ENCODE data around the gene ZMAT1.
A peak's percentile ranks its signal among the peaks of the same experiment; 100 is the strongest.
"Not testable (repeated sequence)": the region's sequence is repeated elsewhere in the genome, so short reads cannot be mapped to it uniquely, and the experiment has no call there.

ZMAT1 gene

DNA sequence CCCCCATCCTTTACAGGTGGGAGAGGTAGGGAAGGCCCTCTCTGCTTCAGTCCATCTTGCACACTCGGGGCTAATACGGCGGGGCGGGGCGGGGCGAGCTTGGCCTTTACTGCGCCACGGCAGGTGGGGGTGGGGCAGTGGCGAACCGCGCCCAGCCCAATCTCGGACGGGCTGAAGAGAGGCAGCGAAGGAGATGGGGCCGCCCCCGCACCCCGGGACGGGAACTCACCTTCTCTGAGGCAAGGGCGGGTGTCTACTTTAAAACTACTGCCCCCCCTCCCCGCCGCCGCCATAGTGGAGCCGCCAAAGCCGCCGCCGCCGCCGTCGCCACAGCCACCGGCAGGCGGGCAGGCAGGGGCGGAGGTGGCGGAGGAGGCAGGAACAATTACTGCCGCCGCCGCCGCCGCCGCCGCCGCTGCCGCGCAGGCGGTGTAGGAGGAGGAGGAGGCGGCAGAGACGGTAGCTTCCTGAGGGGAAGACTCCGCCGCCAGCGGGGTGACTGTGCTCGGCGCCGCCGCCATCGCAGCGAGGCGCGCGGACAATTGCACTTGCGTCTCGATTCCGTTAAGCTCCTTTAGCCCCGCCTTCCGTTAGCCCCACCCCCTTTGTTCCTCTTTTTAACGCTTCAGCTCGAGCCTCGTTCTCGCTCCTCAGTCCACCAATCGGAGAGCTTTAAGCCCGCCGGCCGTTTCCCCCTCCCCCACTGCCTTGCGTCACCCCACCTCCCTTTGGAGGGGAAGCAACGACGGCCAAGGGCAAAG is at the start of gene ZMAT1:
Gene ZMAT1, minus strand, starts transcription at position 540 of the 761 bp plus-strand sequence. Its CDS starts 19 bp downstream, at position 521.
- no peaks in the 10 kb centered on the region for H3K36me3 ChIP-seq (ENCODE audit: control insufficient read depth, insufficient read depth, low read length)
- no peaks in the 10 kb centered on the region for H3K27me3 ChIP-seq (ENCODE audit: control insufficient read depth, insufficient read depth, low read length)
- H3K9ac ChIP-seq (ENCODE audit: low read length) = peak within 1 kb of the TSS; percentile 47
- no peaks in the 10 kb centered on the region for H3K9me3 ChIP-seq (ENCODE audit: control insufficient read depth, low read length)
- no peaks in the 10 kb centered on the region for H3K4me1 ChIP-seq (ENCODE audit: control insufficient read depth, insufficient read depth, low read length)
- no peak within 1 kb of the TSS for H3K4me3 ChIP-seq (ENCODE audit: low read length)

DNA sequence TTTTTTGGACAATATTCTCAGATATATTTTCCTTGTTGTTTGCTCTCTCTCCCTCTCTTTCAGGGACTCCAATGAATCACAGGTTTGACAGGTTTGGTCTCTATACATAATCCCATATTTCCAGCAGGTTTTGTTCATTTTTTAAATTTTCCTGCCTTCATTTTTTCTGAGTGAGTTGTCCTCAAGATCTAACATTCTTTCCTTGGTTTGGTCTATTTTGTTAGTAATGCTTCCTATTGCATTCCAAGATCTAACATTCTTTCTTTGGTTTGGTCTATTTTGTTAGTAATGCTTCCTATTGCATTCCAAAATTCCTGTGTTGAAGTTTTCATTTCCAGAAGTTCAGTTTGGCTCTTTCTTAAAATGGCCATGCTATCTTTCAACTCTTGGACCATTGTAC is 45.3 kb upstream of the ZMAT1 start:
- Histone ChIP-seq H3K4me1 (ENCODE audit: control insufficient read depth, insufficient read depth, low read length) (no peaks in the 10 kb centered on the region), H3K4me3 (ENCODE audit: low read length) (no peak overlapping the region), H3K36me3 (ENCODE audit: control insufficient read depth, insufficient read depth, low read length) (no peaks in the 10 kb centered on the region), H3K9me3 (ENCODE audit: control insufficient read depth, low read length) (no peaks in the 10 kb centered on the region), H3K9ac (ENCODE audit: low read length) (no peak overlapping the region), H3K27me3 (ENCODE audit: control insufficient read depth, insufficient read depth, low read length) (no peaks in the 10 kb centered on the region)

DNA sequence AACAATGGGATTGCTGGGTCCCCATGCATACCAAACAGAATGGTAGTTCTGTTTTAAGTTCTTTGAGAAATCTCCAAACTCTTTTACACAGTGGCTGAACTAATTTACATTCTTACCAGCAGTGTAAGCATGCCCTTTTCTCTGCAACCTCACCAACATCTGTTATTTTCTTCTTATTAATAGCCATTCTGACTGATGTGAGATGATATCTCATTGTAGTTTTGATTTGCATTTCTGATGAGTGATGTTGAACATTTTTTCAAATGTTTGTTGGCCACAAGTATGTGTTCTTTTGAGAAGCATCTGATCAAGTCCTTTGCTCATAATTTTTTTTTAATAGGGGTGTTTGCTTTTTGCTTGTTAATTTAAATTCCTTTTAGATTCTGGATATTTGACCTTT is 41.2 kb upstream of the ZMAT1 start:
- no peak overlapping the region for H3K9ac ChIP-seq (ENCODE audit: low read length)
- H3K4me1 ChIP-seq (ENCODE audit: control insufficient read depth, insufficient read depth, low read length) = no peaks in the 10 kb centered on the region
- no peaks in the 10 kb centered on the region for H3K36me3 ChIP-seq (ENCODE audit: control insufficient read depth, insufficient read depth, low read length)
- no peaks in the 10 kb centered on the region for H3K9me3 ChIP-seq (ENCODE audit: control insufficient read depth, low read length)
- no peaks in the 10 kb centered on the region for H3K27me3 ChIP-seq (ENCODE audit: control insufficient read depth, insufficient read depth, low read length)
- no peak overlapping the region for H3K4me3 ChIP-seq (ENCODE audit: low read length)

DNA sequence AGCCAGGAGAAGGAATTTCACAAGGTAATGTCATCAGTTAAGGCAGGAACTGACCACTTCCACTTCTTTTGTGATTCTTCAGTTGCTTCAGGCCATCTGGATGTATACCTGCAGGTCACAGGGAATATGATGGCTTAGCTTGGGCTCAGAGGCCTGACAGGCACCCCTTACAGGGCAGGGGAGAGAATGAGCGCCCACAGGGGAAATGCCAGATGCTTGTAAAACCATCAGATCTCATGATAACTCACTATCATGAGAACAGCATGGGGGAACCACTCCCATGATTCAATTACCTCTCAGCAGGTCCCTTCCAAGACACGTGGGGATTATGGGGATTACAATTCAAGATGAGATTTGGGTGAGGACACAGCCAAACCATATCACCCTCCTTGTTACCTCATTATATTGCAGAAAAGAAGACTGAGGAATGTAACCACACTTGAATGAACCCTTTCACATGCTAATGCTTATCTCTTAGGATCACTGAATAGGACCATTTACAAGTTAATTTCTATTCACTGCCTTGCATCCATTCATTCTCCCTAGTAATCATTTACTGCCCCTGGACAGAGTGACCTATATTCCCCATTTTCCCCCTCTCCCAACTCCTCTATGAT is 33.2 kb upstream of the ZMAT1 start:
- H3K4me3 ChIP-seq (ENCODE audit: low read length); H3K4me1 ChIP-seq (ENCODE audit: control insufficient read depth, insufficient read depth, low read length); H3K36me3 ChIP-seq (ENCODE audit: control insufficient read depth, insufficient read depth, low read length); H3K9ac ChIP-seq (ENCODE audit: low read length); H3K9me3 ChIP-seq (ENCODE audit: control insufficient read depth, low read length); H3K27me3 ChIP-seq (ENCODE audit: control insufficient read depth, insufficient read depth, low read length): not testable (repeated sequence)

DNA sequence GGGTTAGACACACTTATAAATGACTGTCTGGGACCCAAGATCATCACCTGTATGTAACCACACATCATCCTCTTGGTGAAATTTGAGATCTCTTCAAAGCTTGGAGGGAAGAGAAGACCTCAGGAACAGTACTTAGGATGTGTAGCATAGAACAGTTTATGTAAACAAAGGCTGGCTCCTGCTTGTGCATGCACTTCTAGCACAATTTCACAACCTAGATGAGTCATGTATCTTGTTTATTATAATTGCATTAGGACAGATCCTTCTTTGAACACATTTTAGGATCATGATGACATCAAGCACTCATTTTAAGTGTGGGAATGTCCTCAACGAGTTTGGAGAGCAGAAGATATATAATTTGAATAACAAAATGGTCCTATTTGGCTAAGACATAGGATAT is 26.3 kb upstream of the ZMAT1 start:
- no peaks in the 10 kb centered on the region for H3K9me3 ChIP-seq (ENCODE audit: control insufficient read depth, low read length)
- no peak overlapping the region for H3K4me3 ChIP-seq (ENCODE audit: low read length)
- no peaks in the 10 kb centered on the region for H3K4me1 ChIP-seq (ENCODE audit: control insufficient read depth, insufficient read depth, low read length)
- no peak overlapping the region for H3K9ac ChIP-seq (ENCODE audit: low read length)
- no peaks in the 10 kb centered on the region for H3K27me3 ChIP-seq (ENCODE audit: control insufficient read depth, insufficient read depth, low read length)
- H3K36me3 ChIP-seq (ENCODE audit: control insufficient read depth, insufficient read depth, low read length) = no peaks in the 10 kb centered on the region

DNA sequence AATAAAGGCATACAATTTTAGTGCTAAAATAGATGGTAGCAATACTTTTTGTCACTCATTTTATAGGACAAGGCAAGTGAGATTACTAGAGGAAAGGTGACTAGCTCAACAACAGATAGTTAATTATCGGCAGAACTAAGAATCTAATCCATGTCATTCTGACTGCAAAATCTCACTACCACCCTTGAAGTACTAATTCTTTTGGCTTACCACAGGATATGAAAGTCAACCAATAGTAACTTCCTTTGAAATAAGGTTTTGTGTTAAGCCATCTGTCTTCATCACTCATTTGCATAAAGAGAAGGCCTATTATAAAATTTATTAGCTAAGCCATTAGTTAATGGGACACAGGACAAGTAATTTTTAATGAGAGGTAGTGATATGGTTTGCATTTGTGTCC is 25.3 kb upstream of the ZMAT1 start:
- Histone ChIP-seq H3K36me3 (ENCODE audit: control insufficient read depth, insufficient read depth, low read length) (no peaks in the 10 kb centered on the region), H3K9me3 (ENCODE audit: control insufficient read depth, low read length) (no peaks in the 10 kb centered on the region), H3K9ac (ENCODE audit: low read length) (no peak overlapping the region), H3K27me3 (ENCODE audit: control insufficient read depth, insufficient read depth, low read length) (no peaks in the 10 kb centered on the region), H3K4me3 (ENCODE audit: low read length) (no peak overlapping the region), H3K4me1 (ENCODE audit: control insufficient read depth, insufficient read depth, low read length) (no peaks in the 10 kb centered on the region)

DNA sequence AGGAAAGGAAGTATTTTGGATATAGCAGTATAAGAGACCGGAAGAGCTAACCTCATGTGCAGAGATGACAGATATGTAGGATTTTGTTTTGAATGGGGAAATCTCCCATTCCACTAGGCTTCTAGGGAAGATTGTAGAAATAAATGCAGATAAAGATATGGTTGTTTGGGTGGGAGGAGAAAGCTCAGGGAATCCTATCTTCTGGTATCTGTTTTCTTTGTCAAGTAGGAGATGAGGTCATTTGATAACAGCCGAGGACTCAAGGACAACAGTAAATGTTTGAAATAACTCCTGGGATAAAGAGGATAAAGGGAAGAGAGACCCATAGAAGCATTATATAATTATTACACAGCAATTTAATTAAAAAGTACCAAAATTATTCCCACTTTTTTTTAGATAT is 24.7 kb upstream of the ZMAT1 start:
- no peaks in the 10 kb centered on the region for H3K9me3 ChIP-seq (ENCODE audit: control insufficient read depth, low read length)
- no peak overlapping the region for H3K4me3 ChIP-seq (ENCODE audit: low read length)
- H3K4me1 ChIP-seq (ENCODE audit: control insufficient read depth, insufficient read depth, low read length) = no peaks in the 10 kb centered on the region
- no peaks in the 10 kb centered on the region for H3K36me3 ChIP-seq (ENCODE audit: control insufficient read depth, insufficient read depth, low read length)
- no peaks in the 10 kb centered on the region for H3K27me3 ChIP-seq (ENCODE audit: control insufficient read depth, insufficient read depth, low read length)
- no peak overlapping the region for H3K9ac ChIP-seq (ENCODE audit: low read length)

DNA sequence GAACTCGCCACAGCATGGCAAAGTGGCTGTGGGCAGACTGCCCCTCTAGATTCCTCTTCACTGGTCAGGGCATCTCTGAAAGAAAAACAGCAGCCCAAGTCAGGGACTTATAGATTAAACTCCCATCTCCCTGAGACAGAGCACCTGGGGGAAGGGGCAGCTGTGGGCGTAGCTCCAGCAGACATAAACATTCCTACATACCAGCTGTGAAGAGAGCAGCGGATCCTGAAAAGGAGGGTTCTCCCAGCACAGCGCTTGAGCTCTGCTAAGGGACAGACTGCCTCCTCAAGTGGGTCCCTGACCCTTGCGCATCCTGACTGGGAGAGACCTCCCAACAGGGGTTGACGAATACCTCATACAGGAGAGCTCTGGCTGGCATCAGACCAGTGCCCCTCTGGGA is 18.8 kb upstream of the ZMAT1 start:
- H3K9me3 ChIP-seq (ENCODE audit: control insufficient read depth, low read length) = no peaks in the 10 kb centered on the region
- H3K27me3 ChIP-seq (ENCODE audit: control insufficient read depth, insufficient read depth, low read length) = no peaks in the 10 kb centered on the region
- H3K4me1 ChIP-seq (ENCODE audit: control insufficient read depth, insufficient read depth, low read length) = no peaks in the 10 kb centered on the region
- no peaks in the 10 kb centered on the region for H3K36me3 ChIP-seq (ENCODE audit: control insufficient read depth, insufficient read depth, low read length)
- H3K4me3 ChIP-seq (ENCODE audit: low read length) = no peak overlapping the region
- H3K9ac ChIP-seq (ENCODE audit: low read length) = no peak overlapping the region

DNA sequence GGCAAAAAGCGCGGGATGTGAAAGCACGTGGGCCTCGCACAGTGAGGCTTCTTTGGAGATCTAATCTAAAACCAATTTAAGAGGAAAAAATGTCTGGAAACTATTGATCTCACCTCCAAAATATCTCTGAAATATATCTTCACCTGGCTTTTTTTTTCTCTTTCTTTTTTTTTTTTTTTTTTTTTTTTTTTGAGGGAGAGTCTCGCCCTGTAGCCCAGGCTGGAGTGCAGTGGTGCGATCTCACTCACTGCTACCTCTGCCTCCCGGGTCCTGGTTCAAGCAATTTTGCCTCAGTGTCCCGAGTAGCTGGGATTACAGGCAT is 383 bp upstream of the ZMAT1 start:
- Histone ChIP-seq H3K36me3 (ENCODE audit: control insufficient read depth, insufficient read depth, low read length) (no peaks in the 10 kb centered on the region), H3K27me3 (ENCODE audit: control insufficient read depth, insufficient read depth, low read length) (no peaks in the 10 kb centered on the region), H3K9ac (ENCODE audit: low read length) (no peak overlapping the region), H3K4me3 (ENCODE audit: low read length) (no peak overlapping the region), H3K4me1 (ENCODE audit: control insufficient read depth, insufficient read depth, low read length) (no peaks in the 10 kb centered on the region), H3K9me3 (ENCODE audit: control insufficient read depth, low read length) (no peaks in the 10 kb centered on the region)

DNA sequence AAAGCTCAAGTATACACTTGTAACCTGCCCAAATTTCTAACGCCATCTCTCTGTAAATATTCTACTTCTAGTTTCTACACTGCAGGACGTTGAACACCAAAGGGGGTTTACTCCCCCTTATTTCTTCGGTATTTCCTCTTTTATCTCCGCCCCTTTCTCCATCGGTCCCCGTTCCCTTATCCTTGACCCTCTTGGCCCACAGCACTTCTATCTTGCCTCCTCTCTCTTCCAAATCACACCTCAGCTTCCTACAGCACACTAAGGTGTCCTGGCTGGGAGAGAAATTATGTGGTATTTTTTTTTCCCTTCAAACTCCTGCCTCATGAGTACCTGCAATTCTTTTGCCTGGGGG is 715 bp downstream of the ZMAT1 start:
- Histone ChIP-seq H3K4me3 (ENCODE audit: low read length) (no peak overlapping the region), H3K9me3 (ENCODE audit: control insufficient read depth, low read length) (no peaks in the 10 kb centered on the region), H3K4me1 (ENCODE audit: control insufficient read depth, insufficient read depth, low read length) (no peaks in the 10 kb centered on the region), H3K27me3 (ENCODE audit: control insufficient read depth, insufficient read depth, low read length) (no peaks in the 10 kb centered on the region), H3K9ac (ENCODE audit: low read length) (peak overlapping the region; percentile 47), H3K36me3 (ENCODE audit: control insufficient read depth, insufficient read depth, low read length) (no peaks in the 10 kb centered on the region)

DNA sequence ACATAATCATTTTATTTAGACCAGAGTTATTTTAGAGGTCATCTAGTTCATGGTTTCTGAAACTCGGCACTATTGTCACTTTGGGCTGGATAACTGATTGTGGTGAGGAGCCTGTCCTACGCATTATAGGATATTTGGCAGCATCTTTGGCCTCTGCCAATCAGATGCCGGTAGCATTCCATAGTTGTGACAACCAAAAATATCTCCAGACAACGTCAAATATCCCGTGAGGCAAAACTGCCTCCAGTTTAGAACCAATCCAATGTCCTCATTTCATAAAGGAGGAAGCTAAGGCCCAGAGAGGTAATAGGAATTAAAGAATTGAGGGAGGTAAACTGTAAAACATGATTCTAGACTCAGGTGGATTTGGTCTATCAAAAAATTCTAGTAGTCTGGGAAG is 6.1 kb downstream of the ZMAT1 start:
- Histone ChIP-seq H3K9me3 (ENCODE audit: control insufficient read depth, low read length) (no peaks in the 10 kb centered on the region), H3K36me3 (ENCODE audit: control insufficient read depth, insufficient read depth, low read length) (no peaks in the 10 kb centered on the region), H3K4me1 (ENCODE audit: control insufficient read depth, insufficient read depth, low read length) (no peaks in the 10 kb centered on the region), H3K4me3 (ENCODE audit: low read length) (no peak overlapping the region), H3K9ac (ENCODE audit: low read length) (no peak overlapping the region), H3K27me3 (ENCODE audit: control insufficient read depth, insufficient read depth, low read length) (no peaks in the 10 kb centered on the region)

DNA sequence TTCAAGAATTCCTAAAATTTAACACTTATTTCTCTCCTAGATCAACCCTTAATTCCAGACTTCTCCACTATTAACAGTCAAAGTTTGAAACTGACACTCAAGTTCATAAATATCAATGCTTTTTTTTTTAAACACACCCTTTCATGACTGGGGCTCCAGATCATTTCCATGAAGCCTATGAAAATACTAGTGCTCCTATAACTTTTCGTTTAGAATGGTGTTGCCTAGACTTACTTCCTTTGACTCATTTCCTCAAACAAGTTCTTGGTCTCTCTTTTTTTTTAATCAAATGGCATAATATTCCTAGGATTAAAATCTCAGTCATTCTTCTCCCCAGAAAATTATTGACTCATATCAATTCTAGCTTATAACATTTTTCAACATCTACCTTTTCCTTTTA is 13.1 kb downstream of the ZMAT1 start:
- H3K36me3 ChIP-seq (ENCODE audit: control insufficient read depth, insufficient read depth, low read length) = no peaks in the 10 kb centered on the region
- H3K4me1 ChIP-seq (ENCODE audit: control insufficient read depth, insufficient read depth, low read length) = no peaks in the 10 kb centered on the region
- H3K27me3 ChIP-seq (ENCODE audit: control insufficient read depth, insufficient read depth, low read length) = no peaks in the 10 kb centered on the region
- H3K9ac ChIP-seq (ENCODE audit: low read length) = no peak overlapping the region
- no peaks in the 10 kb centered on the region for H3K9me3 ChIP-seq (ENCODE audit: control insufficient read depth, low read length)
- no peak overlapping the region for H3K4me3 ChIP-seq (ENCODE audit: low read length)

All from mucosa of stomach (tissue), 1 donor.